Activated CD8-positive, alpha-beta memory T cell treated with anti-CD3 and anti-CD28 coated beads, Interleukin-2, amount 10 ng/mL, durations not matched to agents 7 days and 5 days (primary cell): ENCODE measurements around the gene FTO. TPM values are rescaled to one million over a fixed set of nuclear protein-coding genes. Genes with fewer than 3 reads are reported as not detected.

Experiments used
- ATAC-seq: fragments of 150-1000 bp; cut with Tn5 transposase; one replicate; pipeline ENCODE4 v1.10.0; 2021; ENCODE audit warnings: moderate library complexity
- CTCF ChIA-PET: fragments of 350-600 bp; sonication (Branson Sonifier 250); formaldehyde crosslinking; loops from one replicate; lab custom pipeline; 2021; ENCODE audit warnings: antibody characterized with exemption; lab: Charles Lee
- DNase-seq: peaks from one replicate; pipeline ENCODE4 v3.0.0-alpha.2; 2020
- H3K27ac Mint-ChIP-seq: one replicate; pipeline ENCODE4 v1.8.0; 2021; ENCODE audit warnings: mild to moderate bottlenecking, mixed read lengths
- H3K27me3 Mint-ChIP-seq: one replicate; pipeline ENCODE4 v1.8.0; 2021; ENCODE audit warnings: mixed read lengths
- H3K36me3 Mint-ChIP-seq: one replicate; pipeline ENCODE4 v1.8.0; 2021; ENCODE audit warnings: mild to moderate bottlenecking, mixed read lengths
- H3K4me1 Mint-ChIP-seq: one replicate; pipeline ENCODE4 v1.8.0; 2021; ENCODE audit warnings: mixed read lengths
- H3K4me3 Mint-ChIP-seq: one replicate; pipeline ENCODE4 v1.8.0; 2021; ENCODE audit warnings: mild to moderate bottlenecking, moderate library complexity, mixed read lengths
- H3K9me3 Mint-ChIP-seq: one replicate; pipeline ENCODE4 v1.8.0; 2022; ENCODE audit warnings: low read depth, mixed read lengths
- total RNA-seq, 2 experiments: library from RNA; stranded (reverse); gene quantifications; one replicate each; pipeline ENCODE4 v1.2.3, GENCODE V29; 2021

Gene FTO
- total RNA-seq, 2 experiments from 2014 or later, result 47.4 to 57.7 TPM

DNA sequence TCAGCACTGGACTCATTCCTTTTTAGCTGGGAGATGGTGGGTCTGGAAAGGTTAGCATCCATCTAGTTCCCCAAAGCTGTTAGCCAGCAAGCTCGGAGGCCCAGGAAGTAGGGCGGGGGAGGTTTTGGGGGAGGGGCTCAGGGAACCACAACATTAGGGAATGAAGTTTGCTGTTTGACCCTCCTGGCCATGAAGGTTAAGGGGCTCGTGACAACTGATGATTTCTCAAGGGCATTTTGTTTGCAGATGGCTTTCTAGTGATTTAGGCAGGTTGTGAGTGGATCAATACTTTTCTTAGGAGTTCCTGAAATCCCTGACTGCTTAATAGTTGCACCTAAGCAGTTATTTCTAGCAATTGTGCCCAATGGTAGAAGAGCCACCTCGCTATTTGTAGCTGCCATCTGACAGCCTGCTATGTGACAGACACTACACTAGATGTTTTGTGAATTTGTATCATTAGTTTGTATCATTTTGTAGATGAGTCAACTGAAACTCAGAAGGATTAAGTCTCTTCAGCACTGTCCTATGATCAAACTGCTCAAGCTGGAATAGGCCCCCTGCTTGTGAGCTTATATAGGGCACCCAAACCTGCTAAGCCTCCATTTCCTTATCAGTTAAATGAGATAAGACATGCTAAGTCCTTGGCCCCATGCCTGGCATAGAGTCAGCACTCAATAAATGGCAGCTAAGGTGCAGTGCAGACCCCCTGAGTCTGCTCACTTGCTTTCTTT is 436.3 kb downstream of the FTO start:
- Mint-ChIP-seq H3K36me3 (no peaks in the 10 kb centered on the region), H3K4me3 (no peak overlapping the region), H3K27ac (no peak overlapping the region), H3K9me3 (no peaks in the 10 kb centered on the region), H3K4me1 (no peaks in the 10 kb centered on the region), H3K27me3 (peaks cover 14% of the 10 kb centered on the region)
- CTCF ChIA-PET, result interaction anchor here (1.2 kb wide), 1 partner anchor 248 kb away, joined by 3 read pairs; no protein-coding TSS in a partner anchor
- no peak for DNase-seq
- ATAC-seq, result no peak

DNA sequence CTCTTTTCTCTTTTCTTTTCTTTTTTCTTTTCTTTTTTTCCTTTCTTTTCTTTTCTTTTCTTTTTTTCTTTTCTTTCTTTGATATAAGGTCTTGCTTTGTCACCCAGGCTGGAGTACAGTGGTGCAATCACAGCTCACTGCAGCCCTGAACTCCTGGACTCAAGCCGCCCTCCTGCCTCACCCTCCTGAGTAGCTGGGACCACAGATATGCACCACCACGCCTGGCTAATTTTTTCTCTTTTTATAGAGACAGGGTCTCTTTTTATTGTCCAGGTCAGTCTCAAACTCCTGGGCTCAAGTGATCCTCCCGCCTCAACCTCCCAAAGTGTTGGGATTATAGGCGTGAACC is 436.8 kb downstream of the FTO start:
- DNase-seq (no peak), ATAC-seq (no peak)
- Mint-ChIP-seq H3K27ac (no peak overlapping the region), H3K9me3 (no peaks in the 10 kb centered on the region), H3K4me3 (no peak overlapping the region), H3K36me3 (no peaks in the 10 kb centered on the region), H3K4me1 (no peaks in the 10 kb centered on the region), H3K27me3 (peaks cover 16% of the 10 kb centered on the region)
- CTCF ChIA-PET, result interaction anchor here (1.2 kb wide), 1 partner anchor 249 kb away, joined by 3 read pairs; no protein-coding TSS in a partner anchor

DNA sequence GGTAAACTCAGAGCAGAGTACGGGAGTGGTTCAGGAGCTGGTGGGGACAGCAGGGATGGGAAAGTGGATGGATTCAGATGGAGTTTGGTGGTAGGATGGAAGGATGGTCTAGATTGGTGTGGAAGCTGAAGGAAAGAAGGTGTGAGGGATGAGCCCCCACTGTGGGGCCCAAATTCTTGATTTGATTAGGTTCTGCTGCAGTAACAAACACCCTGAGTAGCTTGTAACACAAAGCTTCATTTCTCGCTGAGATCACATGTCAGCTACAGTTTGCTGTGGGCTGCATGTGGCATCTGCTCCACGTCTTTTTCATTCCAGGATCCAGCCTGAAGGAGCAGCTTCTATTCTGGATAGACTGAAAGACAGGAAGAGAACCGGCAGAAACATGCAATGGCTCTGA is 438.8 kb downstream of the FTO start:
- Mint-ChIP-seq H3K27ac (no peak overlapping the region), H3K36me3 (no peaks in the 10 kb centered on the region), H3K4me3 (no peak overlapping the region), H3K9me3 (no peaks in the 10 kb centered on the region), H3K27me3 (peaks cover 17% of the 10 kb centered on the region), H3K4me1 (no peaks in the 10 kb centered on the region)
- CTCF ChIA-PET, result no interaction called here
- DNase-seq (no peak), ATAC-seq (no peak)

DNA sequence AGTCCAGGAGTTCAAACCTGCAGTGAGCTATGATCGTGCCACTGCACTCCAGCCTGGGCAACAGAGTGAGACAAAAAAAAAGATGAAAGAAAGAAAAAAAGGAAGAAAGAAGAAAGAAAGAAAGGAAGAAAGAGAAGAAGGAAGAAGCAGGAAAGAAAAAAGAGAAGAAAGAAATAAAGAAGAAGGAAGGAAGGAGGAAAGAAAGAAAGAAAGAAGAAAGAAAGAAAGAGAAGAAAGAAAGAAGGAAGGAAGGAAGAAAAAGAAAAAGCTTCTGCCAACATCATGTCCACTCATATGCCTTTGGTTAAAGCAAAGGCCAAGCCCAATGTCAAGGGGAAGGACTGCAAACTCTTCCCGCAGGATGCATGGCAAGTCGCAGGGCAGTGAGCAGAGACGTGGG is 439.5 kb downstream of the FTO start:
- no peak overlapping the region for H3K4me3 Mint-ChIP-seq
- no peaks in the 10 kb centered on the region for H3K9me3 Mint-ChIP-seq
- H3K36me3 Mint-ChIP-seq, result no peaks in the 10 kb centered on the region
- no peak overlapping the region for H3K27ac Mint-ChIP-seq
- DNase-seq (no peak), ATAC-seq (no peak)
- no peaks in the 10 kb centered on the region for H3K4me1 Mint-ChIP-seq
- CTCF ChIA-PET, result no interaction called here
- H3K27me3 Mint-ChIP-seq, result peaks cover 17% of the 10 kb centered on the region

DNA sequence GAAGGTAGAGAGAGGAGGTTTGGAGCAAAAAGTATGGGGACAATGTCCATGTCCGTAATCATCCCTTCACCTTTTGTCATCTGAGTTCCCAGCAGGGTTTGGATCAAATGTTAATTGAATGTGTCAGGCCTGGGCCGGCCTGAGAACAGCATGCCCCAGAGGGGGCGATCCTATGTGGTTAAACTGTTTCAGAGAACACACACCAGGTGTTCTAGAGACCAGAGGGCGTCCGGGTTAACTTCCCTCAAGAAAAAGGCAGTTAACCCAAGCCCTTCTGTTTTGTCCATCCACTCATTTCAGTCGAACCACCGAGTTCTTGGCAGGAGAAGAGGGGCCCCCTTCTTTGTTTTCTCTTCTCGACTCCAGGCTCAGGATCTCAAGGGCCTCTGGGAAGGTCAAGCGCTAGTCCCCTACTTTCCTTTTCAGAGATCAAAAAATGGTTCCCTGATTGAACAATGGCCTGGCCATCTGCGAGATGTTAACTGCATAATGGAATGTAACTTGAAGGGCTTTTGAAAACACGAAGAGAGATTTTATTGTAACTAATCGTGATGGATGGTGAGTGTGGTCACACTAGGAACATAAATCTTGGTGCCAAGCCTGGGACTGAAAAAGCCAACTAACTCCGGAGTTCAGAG is 440.1 kb downstream of the FTO start:
- Mint-ChIP-seq H3K4me1 (no peaks in the 10 kb centered on the region), H3K27ac (no peak overlapping the region), H3K36me3 (no peaks in the 10 kb centered on the region), H3K27me3 (peaks cover 17% of the 10 kb centered on the region), H3K9me3 (no peaks in the 10 kb centered on the region), H3K4me3 (no peak overlapping the region)
- DNase-seq (no peak), ATAC-seq (no peak)
- CTCF ChIA-PET, result no interaction called here

DNA sequence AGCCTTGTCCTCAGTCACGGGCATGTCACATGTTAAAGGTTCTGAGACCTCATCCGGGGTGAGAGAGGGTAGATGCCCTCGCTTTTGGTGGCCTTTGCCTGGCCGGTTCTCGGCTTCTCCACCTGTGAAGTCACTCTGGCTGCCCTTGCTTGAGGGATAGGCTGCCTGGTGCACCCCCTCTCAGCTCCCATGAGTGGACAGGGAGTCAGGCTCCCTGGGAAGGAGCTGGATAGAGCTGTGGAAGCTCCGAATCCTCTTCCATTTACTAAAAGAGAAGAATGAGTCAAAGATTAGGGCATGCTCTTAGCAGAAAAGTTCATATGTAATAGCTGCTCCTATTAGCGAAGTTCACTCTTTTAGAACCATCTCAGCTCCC is 440.6 kb downstream of the FTO start:
- Mint-ChIP-seq H3K9me3 (no peaks in the 10 kb centered on the region), H3K27ac (no peak overlapping the region), H3K36me3 (no peaks in the 10 kb centered on the region), H3K27me3 (peaks cover 20% of the 10 kb centered on the region), H3K4me1 (no peaks in the 10 kb centered on the region), H3K4me3 (no peak overlapping the region)
- CTCF ChIA-PET, result no interaction called here
- DNase-seq, result no peak
- ATAC-seq, result no peak

DNA sequence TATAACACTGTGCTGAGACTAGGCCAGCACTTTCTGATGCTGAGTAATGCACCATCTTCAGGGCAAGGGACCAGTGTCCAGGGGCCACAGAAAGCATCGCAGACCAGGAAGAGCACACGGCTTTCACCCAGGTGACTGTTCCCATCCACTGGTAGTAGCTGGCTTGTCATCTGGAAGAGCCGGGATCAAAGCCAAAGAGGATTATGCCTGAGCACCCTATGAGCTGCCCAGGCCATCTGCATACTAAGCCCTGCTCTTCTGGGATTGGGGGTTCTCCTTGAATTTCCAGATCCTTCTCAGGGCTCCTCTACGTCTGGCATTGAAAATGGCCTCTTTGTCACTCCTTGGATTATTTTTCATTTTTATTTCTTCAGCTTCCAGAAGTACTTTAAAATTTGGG is 441.9 kb downstream of the FTO start:
- Mint-ChIP-seq H3K27me3 (peaks cover 23% of the 10 kb centered on the region), H3K4me3 (no peak overlapping the region), H3K4me1 (no peaks in the 10 kb centered on the region), H3K27ac (no peak overlapping the region), H3K9me3 (no peaks in the 10 kb centered on the region), H3K36me3 (no peaks in the 10 kb centered on the region)
- CTCF ChIA-PET, result no interaction called here
- ATAC-seq (no peak), DNase-seq (no peak)

DNA sequence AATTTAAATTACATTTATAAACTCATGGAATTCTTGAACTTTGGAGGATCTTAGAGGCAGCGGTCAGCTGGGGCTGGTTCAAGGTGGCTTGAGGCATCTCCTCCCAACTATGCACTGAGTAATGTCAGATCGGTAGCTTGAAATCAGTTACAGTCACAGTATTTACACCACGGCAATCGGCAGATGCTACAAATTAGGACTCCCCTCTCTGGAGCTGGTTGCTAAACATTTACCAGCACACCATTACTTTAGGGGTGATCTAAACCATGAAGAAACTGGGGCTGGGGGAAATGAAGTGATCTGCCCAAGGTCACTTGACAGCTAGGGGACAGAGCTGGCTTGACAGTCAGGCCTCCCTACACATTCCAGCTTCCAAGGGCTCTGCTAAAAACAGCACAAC is 445.0 kb downstream of the FTO start:
- CTCF ChIA-PET, result no interaction called here
- H3K4me1 Mint-ChIP-seq, result no peaks in the 10 kb centered on the region
- H3K4me3 Mint-ChIP-seq, result no peak overlapping the region
- no peaks in the 10 kb centered on the region for H3K9me3 Mint-ChIP-seq
- peaks cover 11% of the 10 kb centered on the region for H3K27me3 Mint-ChIP-seq
- no peak overlapping the region for H3K27ac Mint-ChIP-seq
- DNase-seq (no peak), ATAC-seq (no peak)
- no peaks in the 10 kb centered on the region for H3K36me3 Mint-ChIP-seq

DNA sequence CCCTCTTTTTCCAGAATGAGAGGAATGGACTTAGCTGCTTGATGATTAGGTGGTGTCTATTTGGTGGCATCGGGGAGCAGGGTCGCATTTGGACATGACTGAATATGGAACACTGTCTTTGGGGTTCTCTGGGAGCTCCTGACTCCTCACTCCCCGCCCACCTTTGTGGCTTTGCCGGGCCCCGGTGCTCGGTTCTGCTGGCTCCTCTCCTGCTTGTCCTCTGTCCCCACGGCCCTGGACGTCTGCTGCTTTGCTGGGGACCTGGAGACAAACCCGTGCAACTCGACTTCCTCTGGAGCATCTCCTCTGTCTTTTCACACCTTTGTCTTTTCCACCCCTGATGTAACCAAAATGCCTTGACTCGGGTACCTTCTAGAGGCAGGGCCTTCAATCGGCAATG is 446.9 kb downstream of the FTO start:
- Mint-ChIP-seq H3K36me3 (no peaks in the 10 kb centered on the region), H3K4me3 (no peak overlapping the region), H3K9me3 (peaks cover 2% of the 10 kb centered on the region), H3K27ac (no peak overlapping the region), H3K4me1 (no peaks in the 10 kb centered on the region), H3K27me3 (peaks cover 6% of the 10 kb centered on the region)
- ATAC-seq (no peak), DNase-seq (no peak)
- CTCF ChIA-PET, result interaction anchor here (0.7 kb wide), 1 partner anchor 881 kb away, joined by 3 read pairs; no protein-coding TSS in a partner anchor

DNA sequence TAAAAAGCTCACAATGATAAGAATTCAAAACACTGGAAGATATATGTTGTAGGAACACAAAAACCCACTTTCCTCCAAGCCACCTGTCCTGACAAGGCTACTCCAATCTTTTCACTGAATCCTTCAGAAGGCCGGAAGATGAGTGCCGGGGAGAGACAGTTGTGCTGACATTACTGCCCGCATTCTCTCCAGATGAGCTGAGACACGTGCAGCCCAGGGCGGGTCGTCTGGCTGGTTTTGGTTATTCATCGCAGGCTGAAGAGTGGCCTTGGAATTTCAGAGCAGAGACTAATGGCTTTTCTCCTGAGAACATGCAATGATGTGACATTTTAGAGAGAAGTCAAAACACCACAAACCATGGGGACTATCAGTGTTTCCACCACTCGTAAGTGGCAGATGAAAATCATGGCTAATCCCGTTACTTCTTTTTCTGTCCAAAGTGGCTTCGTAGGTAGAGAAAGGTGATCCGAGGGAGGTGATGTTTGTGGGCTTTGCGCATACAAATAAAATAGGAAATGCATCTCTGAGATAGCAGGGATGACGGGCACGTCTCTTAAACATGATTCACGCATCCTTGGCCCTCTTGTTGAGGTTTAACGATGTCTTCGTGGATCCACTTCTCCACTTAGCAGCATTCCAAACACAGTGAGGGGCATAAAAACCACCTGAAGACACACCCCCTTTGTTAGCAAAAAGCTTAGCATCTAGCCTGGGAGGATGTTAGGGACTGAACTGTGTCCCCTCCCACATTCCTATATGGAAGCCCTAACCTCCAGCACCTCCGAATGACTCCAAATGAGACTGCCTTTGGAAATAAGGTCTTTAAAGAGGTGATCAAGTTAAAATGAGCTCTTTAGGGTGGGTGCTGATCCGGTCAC is 448.6 kb downstream of the FTO start:
- CTCF ChIA-PET, result no interaction called here
- DNase-seq, result no peak
- no peaks in the 10 kb centered on the region for H3K36me3 Mint-ChIP-seq

DNA sequence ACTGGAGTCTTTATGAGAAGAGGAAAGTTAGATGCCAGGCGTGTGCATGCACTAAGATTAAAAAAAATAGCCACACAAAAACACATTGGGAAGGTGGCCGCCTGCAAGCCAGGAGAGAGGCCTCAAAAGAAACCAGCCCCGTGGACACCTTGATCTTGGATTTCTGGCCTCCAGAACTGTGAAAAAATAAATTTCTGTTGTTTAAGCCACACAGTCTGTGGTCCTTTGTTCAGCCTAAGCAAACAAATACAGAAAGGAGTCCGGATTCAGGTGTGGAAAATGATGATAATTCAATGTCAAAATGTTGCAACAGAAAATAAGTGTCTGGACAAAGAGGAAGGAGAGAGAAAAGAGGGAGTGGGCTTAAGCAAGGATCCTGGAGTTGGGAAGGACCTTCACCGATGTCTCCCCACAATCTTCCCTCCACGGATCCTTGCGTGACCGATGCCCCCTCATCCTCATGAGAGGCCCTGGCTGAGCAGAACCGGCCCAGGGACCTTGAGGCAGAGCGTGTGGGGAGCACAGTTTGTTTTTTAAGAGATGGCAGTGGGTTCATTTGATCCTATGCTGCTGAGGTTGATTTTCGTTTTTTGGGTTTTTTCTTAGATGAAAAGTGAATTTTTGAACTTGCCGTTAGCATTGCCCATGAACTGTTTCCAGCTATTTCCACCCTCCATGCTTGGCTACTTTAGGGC is 449.4 kb downstream of the FTO start:
- H3K27ac Mint-ChIP-seq, result no peak overlapping the region
- peaks cover 7% of the 10 kb centered on the region for H3K9me3 Mint-ChIP-seq
- peaks cover 6% of the 10 kb centered on the region for H3K27me3 Mint-ChIP-seq
- ATAC-seq (no peak), DNase-seq (no peak)
- H3K36me3 Mint-ChIP-seq, result no peaks in the 10 kb centered on the region
- CTCF ChIA-PET, result no interaction called here
- no peak overlapping the region for H3K4me3 Mint-ChIP-seq
- H3K4me1 Mint-ChIP-seq, result no peaks in the 10 kb centered on the region

More for the DNA sequence above, 448.6 kb downstream of the FTO start:
- H3K9me3 Mint-ChIP-seq, result peaks cover 7% of the 10 kb centered on the region
- peaks cover 6% of the 10 kb centered on the region for H3K27me3 Mint-ChIP-seq
- H3K27ac Mint-ChIP-seq, result no peak overlapping the region
- H3K4me3 Mint-ChIP-seq, result no peak overlapping the region
- ATAC-seq, result no peak
- H3K4me1 Mint-ChIP-seq, result no peaks in the 10 kb centered on the region

DNA sequence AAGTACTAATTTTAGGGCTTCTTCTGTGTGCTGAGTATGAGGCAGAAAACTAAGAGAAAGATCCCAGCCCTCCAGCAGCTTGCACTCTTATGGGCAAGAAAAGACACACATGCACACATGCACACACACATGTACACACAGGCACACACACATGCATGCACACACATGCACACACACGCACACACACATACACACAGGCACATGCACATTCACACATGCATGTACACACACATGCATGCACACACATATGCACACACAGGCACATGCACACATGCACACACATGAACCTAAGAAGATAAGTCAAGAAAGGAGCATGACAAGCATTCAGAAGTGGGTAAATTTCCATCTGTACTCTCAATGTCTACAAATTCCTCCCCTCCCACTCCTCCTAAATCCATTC is 452.4 kb downstream of the FTO start:
- no peak overlapping the region for H3K27ac Mint-ChIP-seq
- CTCF ChIA-PET, result no interaction called here
- H3K9me3 Mint-ChIP-seq, result peaks cover 7% of the 10 kb centered on the region
- H3K4me3 Mint-ChIP-seq, result no peak overlapping the region
- H3K27me3 Mint-ChIP-seq, result no peaks in the 10 kb centered on the region
- H3K36me3 Mint-ChIP-seq, result no peaks in the 10 kb centered on the region
- no peaks in the 10 kb centered on the region for H3K4me1 Mint-ChIP-seq
- no peak for DNase-seq
- ATAC-seq, result no peak

DNA sequence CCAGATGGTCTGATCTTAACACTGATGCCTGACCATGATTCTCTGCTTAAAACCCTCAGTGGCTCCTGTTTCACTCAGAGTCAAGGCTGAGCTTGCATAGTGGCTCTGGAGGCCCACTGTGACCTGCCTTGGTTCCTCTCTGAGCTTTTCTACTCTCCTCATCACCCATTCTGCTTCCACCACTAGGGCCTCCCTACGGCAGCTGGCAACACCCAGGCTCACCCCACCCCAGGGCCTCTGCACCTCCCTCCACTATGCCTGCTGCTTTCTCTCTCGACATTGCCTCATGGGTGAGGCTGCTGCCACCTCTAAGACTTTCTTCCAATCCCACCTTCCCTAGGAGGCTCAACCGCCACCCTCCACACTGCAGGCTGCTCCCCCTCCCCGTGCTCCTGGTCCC is 455.0 kb downstream of the FTO start:
- DNase-seq, result no peak
- Mint-ChIP-seq H3K27me3 (no peaks in the 10 kb centered on the region), H3K4me3 (no peak overlapping the region), H3K27ac (no peak overlapping the region), H3K9me3 (peaks cover 8% of the 10 kb centered on the region), H3K36me3 (no peaks in the 10 kb centered on the region), H3K4me1 (no peaks in the 10 kb centered on the region)
- no peak for ATAC-seq
- CTCF ChIA-PET, result no interaction called here
